ENCODE measurements around the gene MFRP.

DNA sequence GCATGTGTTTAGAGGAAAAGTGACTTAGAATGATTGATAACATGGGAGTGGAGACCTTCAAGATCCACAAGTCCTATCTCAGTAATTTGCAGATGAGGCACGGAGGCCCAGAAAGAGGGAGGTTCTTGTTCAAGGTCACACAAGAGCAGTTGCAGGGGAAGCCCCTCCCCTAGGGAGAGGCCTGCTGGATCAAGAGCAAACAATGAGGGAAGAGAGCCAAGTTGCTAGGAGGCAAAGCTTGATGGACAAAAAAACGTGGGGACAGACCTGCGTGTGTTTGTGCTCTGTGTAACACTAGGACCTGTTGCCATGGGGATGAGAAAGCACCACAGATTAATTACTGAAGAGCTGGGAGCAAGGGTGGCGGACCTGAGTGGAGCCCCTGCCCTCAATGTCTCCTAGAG lies 6.4 kb upstream of the MFRP start:
- TF ChIP-seq MYC (IDR thresholded peaks at IDR 0.05; ENCODE audit: insufficient read depth, insufficient read length, insufficient replicate concordance, low read length, severe bottlenecking) (no peak), SMC3 (IDR thresholded peaks at IDR 0.05; ENCODE audit: borderline replicate concordance, low read length) (no peak), ETV6 (conservative IDR thresholded peaks at IDR 0.05 in 1 of 2, IDR thresholded peaks at IDR 0.05 in 1 of 2; ENCODE audit: borderline replicate concordance in 1 of 2, low read depth in 1 of 2) (no peak), JUND (IDR thresholded peaks at IDR 0.05; ENCODE audit: low read depth, low read length) (no peak)
- TF ChIP-seq, protein P1, sequence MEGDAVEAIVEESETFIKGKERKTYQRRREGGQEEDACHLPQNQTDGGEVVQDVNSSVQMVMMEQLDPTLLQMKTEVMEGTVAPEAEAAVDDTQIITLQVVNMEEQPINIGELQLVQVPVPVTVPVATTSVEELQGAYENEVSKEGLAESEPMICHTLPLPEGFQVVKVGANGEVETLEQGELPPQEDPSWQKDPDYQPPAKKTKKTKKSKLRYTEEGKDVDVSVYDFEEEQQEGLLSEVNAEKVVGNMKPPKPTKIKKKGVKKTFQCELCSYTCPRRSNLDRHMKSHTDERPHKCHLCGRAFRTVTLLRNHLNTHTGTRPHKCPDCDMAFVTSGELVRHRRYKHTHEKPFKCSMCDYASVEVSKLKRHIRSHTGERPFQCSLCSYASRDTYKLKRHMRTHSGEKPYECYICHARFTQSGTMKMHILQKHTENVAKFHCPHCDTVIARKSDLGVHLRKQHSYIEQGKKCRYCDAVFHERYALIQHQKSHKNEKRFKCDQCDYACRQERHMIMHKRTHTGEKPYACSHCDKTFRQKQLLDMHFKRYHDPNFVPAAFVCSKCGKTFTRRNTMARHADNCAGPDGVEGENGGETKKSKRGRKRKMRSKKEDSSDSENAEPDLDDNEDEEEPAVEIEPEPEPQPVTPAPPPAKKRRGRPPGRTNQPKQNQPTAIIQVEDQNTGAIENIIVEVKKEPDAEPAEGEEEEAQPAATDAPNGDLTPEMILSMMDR (IDR thresholded peaks at IDR 0.05 in 2 of 3, conservative IDR thresholded peaks at IDR 0.05 in 1 of 3; ENCODE audit: control insufficient read depth in 2 of 3, extremely low read depth in 1 of 3, insufficient read depth in 1 of 3, low read depth in 3 of 3, low read length in 3 of 3) = no peak
